ENCODE measurements around the gene HTR1B. TPM values are rescaled to one million over a fixed set of nuclear protein-coding genes. Genes with fewer than 3 reads are reported as not detected.

HTR1B gene
- polyA plus RNA-seq, 1 donor (not counting 4 experiments of a cell fraction or from before 2014, with no cell fraction given) = 0.24 TPM

GRCh38 chr6:77482981-77483380 lies 19.7 kb upstream of the HTR1B start:
- no peaks in the 10 kb centered on the region for H3K79me2 ChIP-seq (ENCODE audit: control insufficient read depth, insufficient read depth, low read length)
- no peak for FAIRE-seq

GRCh38 chr6:77474973-77475372 lies 11.7 kb upstream of the HTR1B start:
- H3K9ac ChIP-seq (ENCODE audit: control insufficient read depth, extremely low read depth, insufficient read depth, low read length) = no peak overlapping the region
- H4K20me1 ChIP-seq (ENCODE audit: control insufficient read depth, extremely low read depth, insufficient read depth, low read length) = no peaks in the 10 kb centered on the region
- no peaks in the 10 kb centered on the region for H3K4me1 ChIP-seq (ENCODE audit: control insufficient read depth, extremely low read depth, insufficient read depth, low read length)
- no peak for TF ChIP-seq EZH2 (IDR thresholded peaks at IDR 0.05; ENCODE audit: low read length)
- TF ChIP-seq, protein P1, sequence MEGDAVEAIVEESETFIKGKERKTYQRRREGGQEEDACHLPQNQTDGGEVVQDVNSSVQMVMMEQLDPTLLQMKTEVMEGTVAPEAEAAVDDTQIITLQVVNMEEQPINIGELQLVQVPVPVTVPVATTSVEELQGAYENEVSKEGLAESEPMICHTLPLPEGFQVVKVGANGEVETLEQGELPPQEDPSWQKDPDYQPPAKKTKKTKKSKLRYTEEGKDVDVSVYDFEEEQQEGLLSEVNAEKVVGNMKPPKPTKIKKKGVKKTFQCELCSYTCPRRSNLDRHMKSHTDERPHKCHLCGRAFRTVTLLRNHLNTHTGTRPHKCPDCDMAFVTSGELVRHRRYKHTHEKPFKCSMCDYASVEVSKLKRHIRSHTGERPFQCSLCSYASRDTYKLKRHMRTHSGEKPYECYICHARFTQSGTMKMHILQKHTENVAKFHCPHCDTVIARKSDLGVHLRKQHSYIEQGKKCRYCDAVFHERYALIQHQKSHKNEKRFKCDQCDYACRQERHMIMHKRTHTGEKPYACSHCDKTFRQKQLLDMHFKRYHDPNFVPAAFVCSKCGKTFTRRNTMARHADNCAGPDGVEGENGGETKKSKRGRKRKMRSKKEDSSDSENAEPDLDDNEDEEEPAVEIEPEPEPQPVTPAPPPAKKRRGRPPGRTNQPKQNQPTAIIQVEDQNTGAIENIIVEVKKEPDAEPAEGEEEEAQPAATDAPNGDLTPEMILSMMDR (optimal IDR thresholded peaks at IDR 0.05 in 1 of 3, IDR thresholded peaks at IDR 0.05 in 1 of 3, conservative IDR thresholded peaks at IDR 0.05 in 1 of 3; ENCODE audit: extremely low read depth in 1 of 3, insufficient read depth in 2 of 3, low read length in 3 of 3) = no peak
- no peak for FAIRE-seq
- no peaks in the 10 kb centered on the region for H3K9me1 ChIP-seq (ENCODE audit: control insufficient read depth, extremely low read depth, insufficient read depth, low read length)
- DNase-seq (ENCODE audit: low read depth, low spot score) = no peak
- no peaks in the 10 kb centered on the region for H3K27me3 ChIP-seq (ENCODE audit: control insufficient read depth, extremely low read depth, insufficient read depth, low read length)
- H3K4me3 ChIP-seq (ENCODE audit: control insufficient read depth in 2 of 3, extremely low read depth in 1 of 3, insufficient read depth in 2 of 3, low read depth in 1 of 3, low read length in 3 of 3) = no peak overlapping the region
- no peaks in the 10 kb centered on the region for H3K9me3 ChIP-seq (ENCODE audit: control insufficient read depth, low read depth, low read length)
- H2AFZ ChIP-seq (ENCODE audit: control insufficient read depth, low read length) = no peak overlapping the region
- dilution Hi-C loops (cut with MboI; ENCODE audit: extremely low pct_ligation_motif_present, low sequenced_read_pairs) = no loop called here
- H3K4me2 ChIP-seq (ENCODE audit: control insufficient read depth, extremely low read depth, insufficient read depth, low read depth, low read length) = no peak overlapping the region
- no peak overlapping the region for H3K27ac ChIP-seq (ENCODE audit: control insufficient read depth, insufficient read depth, low read length)
- H3K36me3 ChIP-seq (ENCODE audit: control insufficient read depth in 2 of 2, extremely low read depth in 1 of 2, insufficient read depth in 2 of 2, low read length in 2 of 2) = no peaks in the 10 kb centered on the region
- H3K79me2 ChIP-seq (ENCODE audit: control insufficient read depth, insufficient read depth, low read length) = no peaks in the 10 kb centered on the region

More at GRCh38 chr6:77482981-77483380, 19.7 kb upstream of the HTR1B start:
- Histone ChIP-seq H3K27me3 (ENCODE audit: control insufficient read depth, extremely low read depth, insufficient read depth, low read length) (no peaks in the 10 kb centered on the region), H2AFZ (ENCODE audit: control insufficient read depth, low read length) (no peak overlapping the region), H3K9me1 (ENCODE audit: control insufficient read depth, extremely low read depth, insufficient read depth, low read length) (no peaks in the 10 kb centered on the region), H3K36me3 (ENCODE audit: control insufficient read depth in 2 of 2, extremely low read depth in 1 of 2, insufficient read depth in 2 of 2, low read length in 2 of 2) (no peaks in the 10 kb centered on the region), H3K9me3 (ENCODE audit: control insufficient read depth, low read depth, low read length) (no peaks in the 10 kb centered on the region), H3K27ac (ENCODE audit: control insufficient read depth, insufficient read depth, low read length) (no peak overlapping the region), H3K4me2 (ENCODE audit: control insufficient read depth, extremely low read depth, insufficient read depth, low read depth, low read length) (no peak overlapping the region), H4K20me1 (ENCODE audit: control insufficient read depth, extremely low read depth, insufficient read depth, low read length) (no peaks in the 10 kb centered on the region), H3K4me3 (ENCODE audit: control insufficient read depth in 2 of 3, extremely low read depth in 1 of 3, insufficient read depth in 2 of 3, low read depth in 1 of 3, low read length in 3 of 3) (no peak overlapping the region), H3K9ac (ENCODE audit: control insufficient read depth, extremely low read depth, insufficient read depth, low read length) (no peak overlapping the region), H3K4me1 (ENCODE audit: control insufficient read depth, extremely low read depth, insufficient read depth, low read length) (no peaks in the 10 kb centered on the region)
- dilution Hi-C loops (cut with MboI; ENCODE audit: extremely low pct_ligation_motif_present, low sequenced_read_pairs) = no loop called here
- DNase-seq (ENCODE audit: low read depth, low spot score) = no peak
- TF ChIP-seq, protein P1 (optimal IDR thresholded peaks at IDR 0.05 in 1 of 3, IDR thresholded peaks at IDR 0.05 in 1 of 3, conservative IDR thresholded peaks at IDR 0.05 in 1 of 3; ENCODE audit: extremely low read depth in 1 of 3, insufficient read depth in 2 of 3, low read length in 3 of 3) = no peak
- no peak for TF ChIP-seq EZH2 (IDR thresholded peaks at IDR 0.05; ENCODE audit: low read length)
